Measurements from ENCODE around the gene NCBP2L. TPM values are rescaled to one million over a fixed set of nuclear protein-coding genes. Genes with fewer than 3 reads are reported as not detected.

NCBP2L gene
- total RNA-seq, 1 donor from 2014 or later, result not detected

DNA sequence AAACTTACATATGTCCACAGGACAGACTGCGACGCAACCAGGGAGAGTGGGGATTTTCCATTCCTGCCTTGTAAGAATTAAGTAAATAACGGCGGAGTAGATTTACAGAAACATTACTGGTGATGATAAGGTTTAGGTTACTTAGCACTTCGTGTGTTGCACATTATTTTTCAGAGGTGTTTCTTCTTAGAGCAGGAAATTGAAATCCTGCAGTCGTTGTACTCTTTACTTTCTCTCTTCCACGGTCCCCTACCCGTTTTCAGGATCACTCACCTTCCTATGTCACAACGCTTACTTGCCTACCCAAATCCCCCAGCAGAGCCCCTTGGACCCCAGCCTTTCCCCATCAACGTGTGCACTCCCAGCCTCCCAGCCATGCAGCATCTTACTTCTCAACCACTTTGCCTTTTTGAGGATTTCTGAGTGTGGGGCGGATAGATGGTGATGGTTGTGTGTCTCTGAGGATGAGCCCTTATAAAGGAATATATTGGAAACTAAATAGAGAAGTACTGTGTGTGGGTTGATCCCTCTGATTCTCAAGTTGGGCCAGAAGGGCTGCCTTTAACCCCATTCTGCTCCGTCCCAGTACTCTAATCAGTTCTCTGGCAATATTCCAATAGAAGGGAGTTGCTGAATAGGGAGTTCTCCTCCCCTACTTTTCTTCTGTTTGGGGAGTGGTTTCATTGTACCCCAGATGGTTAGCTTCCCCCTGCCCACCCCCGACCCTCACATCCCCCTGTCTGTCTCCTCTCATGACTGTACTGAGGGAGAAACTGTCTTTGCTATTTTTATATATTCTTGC lies 49.7 kb downstream of the NCBP2L start:
- Histone ChIP-seq H3K9me3 (replicated peaks) (no peaks in the 10 kb centered on the region), H3K4me3 (peak overlapping the region; percentile 70), H3K27me3 (ENCODE audit: low read depth) (no peaks in the 10 kb centered on the region), H3K4me1 (no peaks in the 10 kb centered on the region), H3K27ac (replicated peaks) (peak overlapping the region; percentile 90), H3K36me3 (no peaks in the 10 kb centered on the region)
- no peak for DNase-seq
- TF ChIP-seq CTCF (IDR thresholded peaks at IDR 0.05; ENCODE audit: borderline replicate concordance), result no peak
- intact Hi-C loops (cut with micrococcal nuclease), result no loop called here

- H3K27ac ChIP-seq (replicated peaks), result no peak overlapping the region
- H3K27me3 ChIP-seq (ENCODE audit: low read depth), result no peaks in the 10 kb centered on the region
- intact Hi-C loops (cut with micrococcal nuclease), result no loop called here
- no peak overlapping the region for H3K4me3 ChIP-seq
- no peaks in the 10 kb centered on the region for H3K9me3 ChIP-seq (replicated peaks)
- DNase-seq, result no peak
- no peaks in the 10 kb centered on the region for H3K36me3 ChIP-seq
- no peaks in the 10 kb centered on the region for H3K4me1 ChIP-seq
- TF ChIP-seq CTCF (IDR thresholded peaks at IDR 0.05; ENCODE audit: borderline replicate concordance), result no peak
These were observed 50.3 kb downstream of the NCBP2L start for GRCh38 chrX:107827852-107828251.

- Histone ChIP-seq H3K36me3 (no peaks in the 10 kb centered on the region), H3K4me3 (no peak overlapping the region), H3K4me1 (no peaks in the 10 kb centered on the region), H3K27me3 (ENCODE audit: low read depth) (no peaks in the 10 kb centered on the region), H3K9me3 (replicated peaks) (no peaks in the 10 kb centered on the region), H3K27ac (replicated peaks) (no peak overlapping the region)
- DNase-seq, result no peak
- no peak for TF ChIP-seq CTCF (IDR thresholded peaks at IDR 0.05; ENCODE audit: borderline replicate concordance)
- intact Hi-C loops (cut with micrococcal nuclease), result no loop called here
These were observed 52.3 kb downstream of the NCBP2L start for GRCh38 chrX:107829878-107830277.

DNA sequence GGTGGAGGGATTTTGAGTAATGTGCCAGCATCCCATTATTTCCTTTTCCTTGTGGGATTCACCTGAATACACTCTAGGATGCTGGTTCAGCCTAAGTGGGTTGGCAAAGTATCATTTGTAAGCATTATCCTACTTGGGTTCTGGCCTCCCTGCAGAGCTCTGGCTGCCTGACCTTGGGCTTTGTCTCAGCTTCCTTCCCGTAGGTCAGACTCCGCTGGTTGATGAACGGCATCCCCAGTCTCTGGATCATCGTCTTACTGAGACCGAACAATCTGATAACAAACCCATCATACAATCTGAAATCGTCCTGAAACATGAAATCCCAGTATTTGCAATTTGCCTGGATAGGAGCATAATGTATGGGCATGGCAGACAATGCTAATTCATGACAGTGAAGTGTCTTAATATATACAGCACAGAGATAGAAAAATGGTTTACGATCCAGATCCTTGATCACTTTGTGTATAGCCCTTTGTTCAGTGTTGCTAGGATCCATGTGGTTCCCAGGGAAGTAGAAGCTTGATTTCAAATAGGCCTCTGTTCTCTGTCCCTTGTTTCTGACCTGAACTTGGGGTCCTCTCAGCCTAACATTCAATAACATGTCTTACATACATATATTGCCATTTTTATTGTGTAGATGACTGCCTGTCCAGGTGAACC lies 53.7 kb downstream of the NCBP2L start:
- H3K4me1 ChIP-seq, result no peaks in the 10 kb centered on the region
- TF ChIP-seq CTCF (IDR thresholded peaks at IDR 0.05; ENCODE audit: borderline replicate concordance), result no peak
- DNase-seq, result no peak
- no peaks in the 10 kb centered on the region for H3K27me3 ChIP-seq (ENCODE audit: low read depth)
- intact Hi-C loops (cut with micrococcal nuclease), result no loop called here
- no peak overlapping the region for H3K27ac ChIP-seq (replicated peaks)
- H3K36me3 ChIP-seq, result no peaks in the 10 kb centered on the region
- no peak overlapping the region for H3K4me3 ChIP-seq
- H3K9me3 ChIP-seq (replicated peaks), result no peaks in the 10 kb centered on the region

- Histone ChIP-seq H3K4me3 (no peak overlapping the region), H3K9me3 (replicated peaks) (no peaks in the 10 kb centered on the region), H3K27me3 (ENCODE audit: low read depth) (peaks cover 9% of the 10 kb centered on the region), H3K27ac (replicated peaks) (no peak overlapping the region), H3K36me3 (no peaks in the 10 kb centered on the region), H3K4me1 (no peaks in the 10 kb centered on the region)
- TF ChIP-seq CTCF (IDR thresholded peaks at IDR 0.05; ENCODE audit: borderline replicate concordance), result no peak
- intact Hi-C loops (cut with micrococcal nuclease), result no loop called here
- DNase-seq, result no peak
These were observed 57.0 kb downstream of the NCBP2L start for GRCh38 chrX:107834275-107835201.

Measured in left ventricle myocardium inferior (tissue), 1 donor.